ENCODE data around the gene ESRP2. TPM values are rescaled to one million over a fixed set of nuclear protein-coding genes. Genes with fewer than 3 reads are reported as not detected.
A peak's percentile ranks its signal among the peaks of the same experiment; 100 is the strongest.

Gene ESRP2
- total and polyA plus RNA-seq, 9 of the 15 experiments (the other 6 are each of a cell fraction or from before 2014, with no cell fraction given): 0.05 to 0.15 (median 0.07) TPM; not detected in 6

DNA sequence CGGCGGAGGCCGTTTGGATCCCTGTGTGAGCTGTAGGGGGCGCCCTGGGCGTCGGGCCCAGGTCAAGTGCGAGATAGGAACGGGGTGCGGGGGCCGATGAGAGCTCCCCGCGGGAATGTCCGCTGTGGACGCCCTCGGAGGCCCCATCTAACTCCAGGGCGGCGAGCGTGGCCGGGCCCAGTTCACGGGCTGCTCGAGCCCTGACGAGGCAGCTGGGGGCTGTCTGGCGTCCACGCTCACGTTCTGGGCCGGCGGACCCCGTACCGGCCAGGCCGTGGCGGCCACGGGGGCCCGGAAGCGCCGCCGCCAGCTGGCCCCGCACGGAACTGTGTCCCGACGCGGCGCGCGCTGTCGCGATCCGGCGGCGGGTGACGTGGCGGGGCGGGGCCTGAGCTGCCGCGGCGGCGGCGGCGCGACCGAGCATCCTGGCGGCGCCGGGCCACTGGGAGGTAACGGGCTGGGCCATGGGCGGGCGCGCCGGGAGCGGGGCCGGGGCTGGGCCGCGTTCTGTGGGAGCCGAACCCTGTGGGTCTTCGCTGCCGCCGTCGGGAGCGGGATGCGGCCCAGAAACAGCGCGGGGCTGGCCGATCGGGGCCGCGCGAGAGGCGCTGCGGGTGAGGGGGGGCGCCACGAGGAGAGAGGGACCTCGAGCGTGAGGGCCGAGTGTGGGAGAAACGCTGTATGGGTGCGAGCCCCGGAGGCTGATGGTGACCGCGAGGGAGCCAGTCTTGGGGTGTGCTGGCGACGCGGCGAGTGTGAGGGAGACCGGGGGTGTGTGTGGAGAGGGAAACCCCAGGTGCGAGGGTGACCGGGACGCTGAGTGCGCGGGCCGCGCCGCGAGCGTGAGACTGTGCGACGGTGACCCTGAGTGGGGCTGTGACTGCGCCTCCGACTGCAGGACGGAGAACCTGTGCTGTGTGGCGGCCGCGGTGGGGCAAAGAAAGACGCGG is 28.5 kb upstream of the ESRP2 start, which contains the start of gene SLC7A6:
Gene SLC7A6, plus strand, starts transcription at position 399 of the 950 bp plus-strand sequence. CDS start 10,201 bp downstream, outside the sequence.
- Histone ChIP-seq H3K4me1 (replicated peaks in 1 of 2; ENCODE audit: control insufficient read depth in 2 of 2, insufficient read depth in 2 of 2, low read length in 2 of 2) (peaks cover 20 to 28% of the 10 kb centered on the region in 2 experiments), H3K9ac (ENCODE audit: insufficient read depth in 1 of 2, low read depth in 2 of 2, low read length in 2 of 2) (peak within 1 kb of the TSS; percentile 90 to 99), H4K20me1 (replicated peaks; ENCODE audit: control insufficient read depth, insufficient read depth, low read length) (peaks cover 25% of the 10 kb centered on the region; the same call in 1 of the 2 replicates), H3K27ac (ENCODE audit: extremely low read depth, low read depth, low read length) (peak within 1 kb of the TSS; percentile 95), H3K36me3 (ENCODE audit: control insufficient read depth, insufficient read depth, low read length) (peaks cover 26% of the 10 kb centered on the region), H3K9me3 (replicated peaks; ENCODE audit: control insufficient read depth, insufficient read depth, low read depth, low read length) (no peaks in the 10 kb centered on the region), H3K27me3 (ENCODE audit: control insufficient read depth in 2 of 2, insufficient read depth in 2 of 2, low read length in 2 of 2) (no peaks in the 10 kb centered on the region), H2AFZ (ENCODE audit: low read depth, low read length) (peak within 1 kb of the TSS; percentile 99), H3K4me3 (peak within 1 kb of the TSS; percentile 97), H3K4me2 (ENCODE audit: insufficient read depth, low read length) (peak within 1 kb of the TSS; percentile 97), H3K9me1 (ENCODE audit: control insufficient read depth, insufficient read depth, low read length) (no peaks in the 10 kb centered on the region), H3K79me2 (ENCODE audit: control insufficient read depth, insufficient read depth, low read length) (peaks cover 61% of the 10 kb centered on the region)
- in situ Hi-C loops (cut with MboI) (loop anchor here (5.0 kb wide), 1 partner anchor 63 kb away; no protein-coding TSS in a partner anchor), intact Hi-C loops (cut with micrococcal nuclease) (loop anchor here (1.0 kb wide), 1 partner anchor 47 kb away; the partner anchor contains the start of gene PRMT7)
- DNase-seq (ENCODE audit: extremely low read depth in 1 of 4, low spot score in 3 of 4) (peak; percentile 91 to 93 (median 93)), FAIRE-seq (no peak), ATAC-seq (peak; percentile 84)
- ChIA-PET POLR2A (interaction anchor here (0.6 to 2.0 kb wide), 22 partner anchors 9 to 494 kb away, joined by 3 to 12 read pairs (median 4); partner anchors contain the start of genes PLA2G15, PRMT7 and SLC7A6OS), CTCF (ENCODE audit: low intra/inter-chr PET ratio) (interaction anchor here (0.6 to 5.1 kb wide), 3 partner anchors 45 to 241 kb away, joined by 3 to 73 read pairs (median 5); no protein-coding TSS in a partner anchor)
- WGBS (ENCODE audit: insufficient coverage, low coverage, missing lambda C conversion rate): under 1% methylated on average over 48 of the region's 123 CpGs
- TSS peak; percentile 64 for BruUV-seq (replicated peaks)
- TF ChIP-seq ZNF79 (CRISPR knock-in tag; IDR thresholded peaks at IDR 0.05; ENCODE audit: low read depth): no peak
- TF ChIP-seq HMG20A (CRISPR knock-in tag; conservative IDR thresholded peaks at IDR 0.05): no peak
- peak; percentile 98 for TF ChIP-seq HNRNPLL (IDR thresholded peaks at IDR 0.05; ENCODE audit: low read depth, low read length, poor library complexity, severe bottlenecking)
- TF ChIP-seq POLR2G (IDR thresholded peaks at IDR 0.05; ENCODE audit: low read depth, low read length): peak; percentile 90
- TF ChIP-seq CHAMP1 (IDR thresholded peaks at IDR 0.05): no peak
- TF ChIP-seq JUN (IDR thresholded peaks at IDR 0.05; ENCODE audit: borderline replicate concordance, low read depth, low read length): 0 out of 2 replicates have a peak, but pooled peaks have one; percentile 6
- no peak for TF ChIP-seq JUN (CRISPR knock-in tag; IDR thresholded peaks at IDR 0.05; ENCODE audit: borderline replicate concordance)
- TF ChIP-seq, protein P1, sequence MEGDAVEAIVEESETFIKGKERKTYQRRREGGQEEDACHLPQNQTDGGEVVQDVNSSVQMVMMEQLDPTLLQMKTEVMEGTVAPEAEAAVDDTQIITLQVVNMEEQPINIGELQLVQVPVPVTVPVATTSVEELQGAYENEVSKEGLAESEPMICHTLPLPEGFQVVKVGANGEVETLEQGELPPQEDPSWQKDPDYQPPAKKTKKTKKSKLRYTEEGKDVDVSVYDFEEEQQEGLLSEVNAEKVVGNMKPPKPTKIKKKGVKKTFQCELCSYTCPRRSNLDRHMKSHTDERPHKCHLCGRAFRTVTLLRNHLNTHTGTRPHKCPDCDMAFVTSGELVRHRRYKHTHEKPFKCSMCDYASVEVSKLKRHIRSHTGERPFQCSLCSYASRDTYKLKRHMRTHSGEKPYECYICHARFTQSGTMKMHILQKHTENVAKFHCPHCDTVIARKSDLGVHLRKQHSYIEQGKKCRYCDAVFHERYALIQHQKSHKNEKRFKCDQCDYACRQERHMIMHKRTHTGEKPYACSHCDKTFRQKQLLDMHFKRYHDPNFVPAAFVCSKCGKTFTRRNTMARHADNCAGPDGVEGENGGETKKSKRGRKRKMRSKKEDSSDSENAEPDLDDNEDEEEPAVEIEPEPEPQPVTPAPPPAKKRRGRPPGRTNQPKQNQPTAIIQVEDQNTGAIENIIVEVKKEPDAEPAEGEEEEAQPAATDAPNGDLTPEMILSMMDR (IDR thresholded peaks at IDR 0.05 in 2 of 3, conservative IDR thresholded peaks at IDR 0.05 in 1 of 3; ENCODE audit: insufficient read depth in 2 of 3, low read depth in 1 of 3, low read length in 3 of 3): peak; percentile 82 to 84 (median 84)
- TF ChIP-seq ZFP1 (CRISPR knock-in tag; IDR thresholded peaks at IDR 0.05): no peak
- TF ChIP-seq PCBP2 (IDR thresholded peaks at IDR 0.05; ENCODE audit: low read depth, low read length, poor library complexity, severe bottlenecking): no peak
- TF ChIP-seq ATF7 (IDR thresholded peaks at IDR 0.05): peak; percentile 90
- TF ChIP-seq ZNF695 (CRISPR knock-in tag; IDR thresholded peaks at IDR 0.05): no peak
- TF ChIP-seq MYC (IDR thresholded peaks at IDR 0.05; ENCODE audit: low read depth, low read length): peak; percentile 57
- peak; percentile 81 for TF ChIP-seq MYC (CRISPR knock-in tag; IDR thresholded peaks at IDR 0.05; ENCODE audit: borderline replicate concordance, low read depth)
- peak; percentile 17; the same call in 1 of the 2 replicates for TF ChIP-seq TCF3 (CRISPR knock-in tag; IDR thresholded peaks at IDR 0.05)

All from K562 (cell line).